Superior temporal gyrus (tissue), 1 donor: ENCODE data around the gene CNTN5.
"Not testable (repeated sequence)": the region's sequence is repeated elsewhere in the genome, so short reads cannot be mapped to it uniquely, and the experiment has no call there.

Experiments used
- DNase-seq: peaks from one replicate; pipeline ENCODE4 v3.0.0-alpha.2; 2016; ENCODE audit errors: extremely low spot score

Gene CNTN5

GRCh38 chr11:100205926-100206325 is 1185.2 kb downstream of the CNTN5 start:
- no peak for DNase-seq

- no peak for DNase-seq
Observed at GRCh38 chr11:100208207-100208606, 1187.5 kb downstream of the CNTN5 start.

GRCh38 chr11:100214791-100215190 is 1194.0 kb downstream of the CNTN5 start:
- DNase-seq: no peak

- no peak for DNase-seq
Observed at GRCh38 chr11:100220801-100221200, 1200.1 kb downstream of the CNTN5 start.

- DNase-seq: no peak
Observed at GRCh38 chr11:100221791-100222190, 1201.0 kb downstream of the CNTN5 start.

- DNase-seq: no peak
Observed at GRCh38 chr11:100224541-100225034, 1203.8 kb downstream of the CNTN5 start.

- DNase-seq: no peak
Observed at GRCh38 chr11:100229086-100229485, 1208.3 kb downstream of the CNTN5 start.

GRCh38 chr11:100232006-100232405 is 1211.3 kb downstream of the CNTN5 start:
- DNase-seq: no peak

- DNase-seq: no peak
Observed at GRCh38 chr11:100235085-100235484, 1214.3 kb downstream of the CNTN5 start.

GRCh38 chr11:100240025-100240539 is 1219.3 kb downstream of the CNTN5 start:
- DNase-seq: no peak

GRCh38 chr11:100247704-100248103 is 1227.0 kb downstream of the CNTN5 start:
- no peak for DNase-seq

GRCh38 chr11:100257238-100257803 is 1236.6 kb downstream of the CNTN5 start:
- not testable (repeated sequence) for DNase-seq

GRCh38 chr11:100269516-100269915 is 1248.8 kb downstream of the CNTN5 start:
- DNase-seq: no peak

GRCh38 chr11:100273066-100273815 is 1252.5 kb downstream of the CNTN5 start:
- no peak for DNase-seq

GRCh38 chr11:100274466-100274865 is 1253.7 kb downstream of the CNTN5 start:
- not testable (repeated sequence) for DNase-seq

GRCh38 chr11:100294748-100295147 is 1274.0 kb downstream of the CNTN5 start:
- DNase-seq: no peak

- DNase-seq: no peak
Observed at GRCh38 chr11:100296051-100296679, 1275.4 kb downstream of the CNTN5 start.

- no peak for DNase-seq
Observed at GRCh38 chr11:100297516-100297915, 1276.8 kb downstream of the CNTN5 start.

- no peak for DNase-seq
Observed at GRCh38 chr11:100302824-100303223, 1282.1 kb downstream of the CNTN5 start.

GRCh38 chr11:100303897-100304296 is 1283.1 kb downstream of the CNTN5 start:
- no peak for DNase-seq

GRCh38 chr11:100308202-100308601 is 1287.5 kb downstream of the CNTN5 start:
- no peak for DNase-seq

- DNase-seq: no peak
Observed at GRCh38 chr11:100315946-100316345, 1295.2 kb downstream of the CNTN5 start.

- DNase-seq: no peak
Observed at GRCh38 chr11:100316952-100317351, 1296.2 kb downstream of the CNTN5 start.
